Kidney (tissue), 14 donors: ENCODE data around the gene ADCY4. TPM values are rescaled to one million over a fixed set of nuclear protein-coding genes. Genes with fewer than 3 reads are reported as not detected.

Source experiments
- DNase-seq, 5 donors: peaks; one replicate each; pipeline ENCODE4 v3.0.0-alpha.2; 2013 to 2020
- FAIRE-seq: peaks from 2 replicates; lab custom pipeline; 2012; peaks lifted over from hg19 to GRCh38; lab: Jason Lieb, UNC
- H3K27ac ChIP-seq, 2 donors: one replicate each; pipeline ENCODE4 v1.7.0; 2013; ENCODE audit warnings: low read depth in 2 of 2, low read length in 2 of 2, inconsistent platforms in 1 of 2
- H3K27me3 ChIP-seq: one replicate; pipeline ENCODE4 v1.7.1; 2013; ENCODE audit warnings: low read length, inconsistent platforms; ENCODE audit not compliant: control insufficient read depth, insufficient read depth
- H3K36me3 ChIP-seq, 3 donors: one replicate each; pipeline versions ENCODE4 v1.7.0 to v1.7.1; 2013; ENCODE audit warnings: low read length in 3 of 3, control low read depth in 1 of 3, inconsistent platforms in 1 of 3; ENCODE audit not compliant: insufficient read depth in 3 of 3, control insufficient read depth in 2 of 3
- H3K4me1 ChIP-seq, 3 donors: one replicate each; pipeline versions ENCODE4 v1.7.0 to v1.7.1; 2013; ENCODE audit warnings: low read length in 3 of 3, inconsistent platforms in 1 of 3, low read depth in 1 of 3; ENCODE audit not compliant: control insufficient read depth in 2 of 3, insufficient read depth in 2 of 3
- H3K4me3 ChIP-seq, 3 donors: one replicate each; pipeline versions ENCODE4 v1.7.0 to v1.8.1; 2013; ENCODE audit warnings: low read length in 3 of 3, control low read depth in 1 of 3, inconsistent platforms in 1 of 3
- H3K9ac ChIP-seq, 3 donors: one replicate each; pipeline versions ENCODE4 v1.7.0 to v1.7.1; 2013; ENCODE audit warnings: low read length in 3 of 3, control low read depth in 1 of 3, inconsistent platforms in 1 of 3
- H3K9me3 ChIP-seq, 3 donors: one replicate each; pipeline versions ENCODE4 v1.7.0 to v1.7.1; 2013; ENCODE audit warnings: low read length in 3 of 3, control low read depth in 1 of 3, inconsistent platforms in 1 of 3; ENCODE audit not compliant: control insufficient read depth in 2 of 3, insufficient read depth in 1 of 3
- CTCF ChIP-seq: IDR thresholded peaks from 3 replicates; pipeline ENCODE4 v1.5.1; 2012; ENCODE audit warnings: mild to moderate bottlenecking, moderate library complexity, borderline replicate concordance; ENCODE audit not compliant: insufficient read depth; ENCODE audit errors: extremely low read depth
- intact Hi-C: fragments of 100-400 bp; cut with DNase I; formaldehyde crosslinking; loops from one replicate; pipeline ENCODE4 v1.11.1; 2022
- polyA plus RNA-seq: library from polyadenylated mRNA; stranded (reverse); fragments of 350-450 nt; fragmentation: Illumina TruSeq; extraction: RNeasy Lipid Tissue Mini Kit (QIAGEN cat#74804); gene quantifications from one replicate; pipeline ENCODE4 v1.2.3, GENCODE V29; 2014; ENCODE audit warnings: low read depth, low replicate concordance; ENCODE audit not compliant: insufficient read depth
- total RNA-seq: library from RNA; stranded (reverse); fragmentation: NEBNext Ultra II Directional; extraction: Animal tissue kit (Norgen Biotek cat#: 25700); gene quantifications from one replicate; pipeline ENCODE4 v1.2.1, GENCODE V29; 2021
- donor health status: control.
- donor health status: control.
- donor health status: control.
- donor health status: control.
- donor health status: control.
- donor health status: DM: yes; HTN: yes; CAD: no.
- donor health status: Normal renal cell carcinoma (clear cell type).

Gene ADCY4
- total and polyA plus RNA-seq, 2 donors from 2014 or later = 19.2 to 57.5 TPM

- H3K9ac ChIP-seq = no peak overlapping the region
- H3K27ac ChIP-seq = no peak overlapping the region
- intact Hi-C loops = loop anchor here (10.0 kb wide), 1 partner anchor 46 kb away; the partner anchor contains the start of genes CBLN3 and KHNYN
Observed at GRCh38 chr14:24378327-24378726, 43.5 kb upstream of the ADCY4 start.

GRCh38 chr14:24377657-24378056 lies 42.8 kb upstream of the ADCY4 start:
- Histone ChIP-seq H3K36me3 (peaks cover 0 to 2% (median 0%) of the 10 kb centered on the region in 3 donors), H3K9me3 (no peaks in the 10 kb centered on the region), H3K4me1 (no peaks in the 10 kb centered on the region), H3K27ac (no peak overlapping the region), H3K9ac (no peak overlapping the region), H3K4me3 (no peak overlapping the region), H3K27me3 (no peaks in the 10 kb centered on the region)
- no peak for TF ChIP-seq CTCF
- intact Hi-C loops = loop anchor here (10.0 kb wide), 1 partner anchor 47 kb away; the partner anchor contains the start of genes CBLN3 and KHNYN
- DNase-seq (no peak), FAIRE-seq (no peak)

More at GRCh38 chr14:24378327-24378726, 43.5 kb upstream of the ADCY4 start:
- DNase-seq = no peak
- Histone ChIP-seq H3K9me3 (no peaks in the 10 kb centered on the region), H3K4me1 (no peaks in the 10 kb centered on the region), H3K36me3 (peaks cover 0 to 2% (median 0%) of the 10 kb centered on the region in 3 donors), H3K4me3 (no peak overlapping the region), H3K27me3 (no peaks in the 10 kb centered on the region)
- TF ChIP-seq CTCF = no peak
- FAIRE-seq = no peak

GRCh38 chr14:24377126-24377525 lies 42.3 kb upstream of the ADCY4 start:
- H3K27ac ChIP-seq = no peak overlapping the region
- H3K4me1 ChIP-seq = no peaks in the 10 kb centered on the region
- H3K9ac ChIP-seq = no peak overlapping the region
- DNase-seq = no peak
- FAIRE-seq = no peak
- intact Hi-C loops = loop anchor here (10.0 kb wide), 1 partner anchor 48 kb away; the partner anchor contains the start of genes CBLN3 and KHNYN
- H3K9me3 ChIP-seq = no peaks in the 10 kb centered on the region
- H3K27me3 ChIP-seq = no peaks in the 10 kb centered on the region
- no peak overlapping the region for H3K4me3 ChIP-seq
- no peak for TF ChIP-seq CTCF
- peaks cover 0 to 2% (median 0%) of the 10 kb centered on the region in 3 donors for H3K36me3 ChIP-seq
